GM12878 (cell line): ENCODE results near the gene PLEKHG4B.

Source experiments
- TF ChIP-seq, protein P1 (sequence below): IDR thresholded peaks from 2 replicates; pipeline ENCODE4 v1.6.1; 2011; ENCODE audit warnings: borderline replicate concordance, low read depth, mild to moderate bottlenecking, moderate library complexity, low read length; ENCODE audit not compliant: insufficient read depth, poor library complexity, severe bottlenecking
- TF ChIP-seq, protein P2 (sequence below): fragments of 450-650 bp; IDR thresholded peaks from 2 replicates; pipeline ENCODE4 v1.6.1; 2014; ENCODE audit warnings: mild to moderate bottlenecking

DNA sequence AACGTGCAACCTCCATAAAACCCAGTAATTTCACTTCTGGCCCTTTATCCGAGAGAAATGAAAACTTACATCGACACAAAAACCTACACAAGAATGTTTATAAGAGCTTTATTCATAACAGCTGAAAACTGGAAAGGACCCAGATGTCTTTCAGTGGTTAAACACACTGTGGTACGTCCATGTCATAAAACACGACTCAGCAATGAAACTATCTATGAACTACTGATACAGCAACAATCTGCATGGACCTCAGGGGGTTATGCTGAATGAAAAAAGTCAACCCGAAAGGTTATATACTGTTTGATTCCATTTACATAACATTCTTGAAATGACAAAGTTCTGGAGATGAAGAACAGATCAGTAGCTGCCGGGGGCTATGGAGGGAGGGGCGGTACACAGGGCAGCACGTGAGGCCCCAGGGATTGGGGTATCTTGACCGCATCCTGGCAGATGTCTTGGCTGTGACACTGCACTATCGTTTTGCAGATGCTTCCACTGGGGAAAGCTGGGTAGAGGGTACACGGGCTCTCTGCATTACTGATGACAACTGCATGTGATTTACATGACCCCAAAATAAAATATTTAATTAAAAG is 121.9 kb downstream of the PLEKHG4B start:
- TF ChIP-seq, protein P1, sequence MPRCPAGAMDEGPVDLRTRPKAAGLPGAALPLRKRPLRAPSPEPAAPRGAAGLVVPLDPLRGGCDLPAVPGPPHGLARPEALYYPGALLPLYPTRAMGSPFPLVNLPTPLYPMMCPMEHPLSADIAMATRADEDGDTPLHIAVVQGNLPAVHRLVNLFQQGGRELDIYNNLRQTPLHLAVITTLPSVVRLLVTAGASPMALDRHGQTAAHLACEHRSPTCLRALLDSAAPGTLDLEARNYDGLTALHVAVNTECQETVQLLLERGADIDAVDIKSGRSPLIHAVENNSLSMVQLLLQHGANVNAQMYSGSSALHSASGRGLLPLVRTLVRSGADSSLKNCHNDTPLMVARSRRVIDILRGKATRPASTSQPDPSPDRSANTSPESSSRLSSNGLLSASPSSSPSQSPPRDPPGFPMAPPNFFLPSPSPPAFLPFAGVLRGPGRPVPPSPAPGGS, result no peak
- TF ChIP-seq, protein P2, sequence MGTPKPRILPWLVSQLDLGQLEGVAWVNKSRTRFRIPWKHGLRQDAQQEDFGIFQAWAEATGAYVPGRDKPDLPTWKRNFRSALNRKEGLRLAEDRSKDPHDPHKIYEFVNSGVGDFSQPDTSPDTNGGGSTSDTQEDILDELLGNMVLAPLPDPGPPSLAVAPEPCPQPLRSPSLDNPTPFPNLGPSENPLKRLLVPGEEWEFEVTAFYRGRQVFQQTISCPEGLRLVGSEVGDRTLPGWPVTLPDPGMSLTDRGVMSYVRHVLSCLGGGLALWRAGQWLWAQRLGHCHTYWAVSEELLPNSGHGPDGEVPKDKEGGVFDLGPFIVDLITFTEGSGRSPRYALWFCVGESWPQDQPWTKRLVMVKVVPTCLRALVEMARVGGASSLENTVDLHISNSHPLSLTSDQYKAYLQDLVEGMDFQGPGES, result no peak
